HG03095 (cell line): ENCODE measurements around the gene CCDC190.
"Not testable (repeated sequence)": the region's sequence is repeated elsewhere in the genome, so short reads cannot be mapped to it uniquely, and the experiment has no call there.

Experiments used
- ATAC-seq: cut with Tn5 transposase; IDR thresholded peaks from one replicate; pipeline ENCODE4 v1.9.1; 2021; ENCODE audit warnings: moderate library complexity; ENCODE audit not compliant: unreplicated experiment

Gene CCDC190

DNA sequence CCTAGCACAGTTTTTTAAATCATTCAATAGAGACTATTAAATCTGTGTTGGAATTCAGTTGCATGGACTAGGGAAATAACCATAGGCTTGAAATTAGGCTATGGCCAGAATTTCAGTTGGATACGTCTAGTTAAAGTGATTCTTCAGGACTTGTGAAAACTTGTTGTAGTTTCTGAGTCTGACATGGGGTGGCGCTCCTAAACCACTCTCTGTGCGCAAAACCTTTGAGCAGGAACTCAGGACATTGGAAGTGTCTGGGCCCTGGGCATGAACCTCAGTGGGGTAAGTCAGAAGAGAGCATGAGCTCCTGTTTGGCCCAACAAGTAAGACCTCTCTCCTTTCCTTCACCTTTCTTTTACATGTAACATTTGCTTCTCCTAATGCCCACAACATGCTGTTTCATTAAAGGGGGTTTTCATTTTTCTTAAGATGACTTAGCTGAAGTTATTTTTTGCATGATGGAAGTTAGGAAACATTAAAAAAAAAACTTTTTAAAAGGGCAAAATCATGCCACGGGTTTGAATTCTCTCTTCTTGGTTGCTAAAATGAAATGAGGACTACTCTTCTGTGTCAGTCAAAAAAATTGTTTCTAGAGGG is 17.1 kb upstream of the CCDC190 start:
- ATAC-seq: no peak

DNA sequence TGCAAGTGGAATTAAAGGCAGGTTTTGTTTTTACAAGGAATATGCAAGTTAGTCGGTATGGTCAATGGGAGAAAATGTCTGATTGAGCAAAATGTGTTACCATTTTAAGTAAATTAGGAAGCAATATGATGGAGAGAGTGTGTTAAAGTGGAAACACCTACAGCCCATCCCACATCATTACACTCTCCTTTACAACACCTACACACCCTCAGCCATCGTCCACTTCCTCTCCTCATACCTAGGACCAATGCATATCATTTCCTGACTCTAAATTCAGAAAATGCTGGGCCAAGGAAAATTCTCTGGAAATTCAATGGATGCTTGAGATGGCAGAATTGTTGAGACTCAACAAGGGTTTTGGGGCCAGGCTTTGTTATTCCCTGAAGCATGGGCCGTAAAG is 16.4 kb upstream of the CCDC190 start:
- no peak for ATAC-seq

- ATAC-seq: no peak
These were observed 15.8 kb upstream of the CCDC190 start for GRCh38 chr1:162876751-162877150.

- ATAC-seq: no peak
These were observed 13.0 kb upstream of the CCDC190 start for GRCh38 chr1:162873671-162874666.

DNA sequence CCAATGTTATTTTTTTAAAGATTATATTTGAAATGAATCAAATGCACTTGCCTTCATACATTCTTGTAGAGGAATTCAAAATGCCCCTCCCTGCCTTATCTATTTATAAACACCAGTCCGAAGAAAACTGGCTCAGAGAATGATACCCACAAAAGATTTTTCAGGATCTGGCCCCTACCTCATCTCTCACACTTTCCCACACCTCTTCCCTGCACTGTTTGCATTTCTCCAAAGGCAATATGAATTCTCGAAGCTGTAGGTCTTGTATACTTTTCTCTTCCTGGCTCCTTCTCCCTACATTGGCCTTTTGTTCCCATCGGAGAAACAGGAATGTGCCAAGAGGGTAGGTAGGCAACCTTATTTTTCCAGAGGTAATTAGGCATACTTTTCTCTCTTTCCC is 12.0 kb upstream of the CCDC190 start:
- no peak for ATAC-seq

DNA sequence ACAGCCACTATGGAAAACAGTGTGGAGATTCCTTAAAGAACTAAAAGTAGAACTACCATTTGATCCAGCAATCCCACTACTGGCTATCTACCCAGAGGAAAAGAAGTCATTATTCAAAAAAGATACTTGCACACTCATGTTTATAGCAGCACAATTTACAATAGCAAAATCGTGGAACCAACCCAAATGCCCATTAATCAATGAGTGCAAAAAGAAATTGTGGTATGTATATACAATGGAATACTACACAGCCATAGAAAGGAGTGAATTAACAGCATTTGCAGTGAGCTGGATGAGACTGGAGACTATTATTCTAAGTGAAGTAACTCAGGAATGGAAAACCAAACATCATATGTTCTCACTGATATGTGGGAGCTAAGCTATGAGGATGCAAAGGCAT is 10.4 kb upstream of the CCDC190 start:
- not testable (repeated sequence) for ATAC-seq

DNA sequence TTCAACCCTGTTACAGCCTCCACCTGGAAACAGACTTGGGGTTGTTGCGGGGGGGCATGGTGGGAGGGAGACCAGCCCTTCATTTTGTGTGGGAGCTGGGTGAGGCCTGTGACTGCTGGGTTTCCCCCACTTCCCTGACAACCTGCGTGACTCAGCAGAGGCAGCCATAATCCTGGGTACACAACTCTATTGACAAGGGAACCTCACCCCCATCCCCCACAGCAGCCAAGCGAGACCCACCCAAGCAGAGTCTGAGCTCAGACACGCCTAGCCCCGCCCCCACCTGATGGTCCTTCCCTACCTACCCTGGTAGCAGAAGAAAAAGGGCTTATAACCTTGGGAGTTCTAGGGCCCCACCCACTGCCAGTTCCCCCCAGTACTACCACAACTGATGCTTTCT is 8.0 kb upstream of the CCDC190 start:
- no peak for ATAC-seq

- no peak for ATAC-seq
These were observed 650 bp upstream of the CCDC190 start for GRCh38 chr1:162861625-162862024.

GRCh38 chr1:162859191-162859590 is 1.8 kb downstream of the CCDC190 start:
- ATAC-seq: no peak

GRCh38 chr1:162857850-162858249 is 3.1 kb downstream of the CCDC190 start:
- no peak for ATAC-seq

DNA sequence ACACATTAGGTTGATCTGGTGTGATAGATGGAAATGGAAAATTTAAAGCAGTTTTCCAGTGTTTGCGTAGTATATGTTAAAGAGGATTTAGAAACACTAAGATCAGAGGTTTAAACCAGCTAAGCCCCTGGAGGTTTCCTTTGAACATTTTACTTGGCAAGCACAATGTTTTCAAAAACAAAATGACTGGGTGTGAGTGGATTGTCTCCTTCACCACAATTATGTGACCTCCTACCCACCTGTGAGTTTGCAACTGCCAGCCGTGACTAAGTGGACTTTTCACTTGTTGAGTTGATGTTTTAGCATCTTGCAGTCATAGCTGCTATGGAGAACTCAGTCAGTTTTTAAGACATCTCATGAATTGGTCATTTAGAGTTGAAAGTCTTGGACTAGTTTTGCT is 4.7 kb downstream of the CCDC190 start:
- no peak for ATAC-seq

- ATAC-seq: no peak
These were observed 5.4 kb downstream of the CCDC190 start for GRCh38 chr1:162855461-162856150.

DNA sequence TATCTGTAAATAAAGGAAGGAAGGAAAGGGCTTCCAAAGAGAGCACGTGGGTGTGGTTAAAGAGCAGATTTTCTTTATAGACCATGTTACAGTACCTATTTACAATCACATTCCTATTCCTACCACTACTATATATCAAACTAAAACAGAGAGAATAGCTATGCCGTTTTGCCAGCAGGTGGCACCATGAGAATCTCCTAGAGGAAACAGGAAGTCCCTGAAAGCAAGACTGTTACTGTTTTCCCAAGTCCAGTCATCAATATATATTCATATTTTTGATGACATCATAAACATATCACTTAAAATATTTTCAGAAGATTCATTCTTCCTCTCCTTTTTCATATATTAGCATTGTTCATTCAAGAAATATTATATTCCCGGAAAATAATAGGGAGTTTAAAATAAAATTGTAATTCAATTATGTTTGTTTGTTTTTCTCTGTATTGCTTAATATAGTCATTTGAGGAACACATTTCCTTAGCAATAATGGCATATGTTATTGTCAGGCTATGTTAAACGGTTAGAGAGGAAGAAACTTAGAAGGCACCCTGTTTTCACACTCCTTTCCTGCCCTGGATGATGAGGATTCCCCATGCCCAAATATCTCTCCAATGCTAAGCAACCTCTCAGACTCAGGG is 6.6 kb downstream of the CCDC190 start:
- ATAC-seq: peak; percentile 88

DNA sequence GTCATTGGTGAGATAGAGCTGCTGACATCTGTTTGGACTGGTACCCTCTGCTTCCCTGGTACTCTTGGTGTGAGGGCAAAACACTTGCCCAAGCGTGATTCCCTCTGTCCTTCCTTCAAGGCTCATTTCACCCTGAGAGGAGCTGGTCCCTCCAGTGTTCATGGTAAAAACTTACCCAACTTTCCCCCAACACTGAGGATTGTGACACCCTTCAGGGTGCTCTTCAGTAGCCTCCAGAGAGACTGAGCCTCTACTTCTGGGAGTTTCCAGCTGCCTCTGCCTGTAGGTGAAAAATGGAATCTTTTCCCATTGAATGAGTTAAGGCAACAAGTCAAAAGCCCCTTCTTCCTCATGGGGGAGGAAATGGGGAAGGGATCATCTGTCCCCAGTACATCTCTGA is 9.6 kb downstream of the CCDC190 start:
- no peak for ATAC-seq

DNA sequence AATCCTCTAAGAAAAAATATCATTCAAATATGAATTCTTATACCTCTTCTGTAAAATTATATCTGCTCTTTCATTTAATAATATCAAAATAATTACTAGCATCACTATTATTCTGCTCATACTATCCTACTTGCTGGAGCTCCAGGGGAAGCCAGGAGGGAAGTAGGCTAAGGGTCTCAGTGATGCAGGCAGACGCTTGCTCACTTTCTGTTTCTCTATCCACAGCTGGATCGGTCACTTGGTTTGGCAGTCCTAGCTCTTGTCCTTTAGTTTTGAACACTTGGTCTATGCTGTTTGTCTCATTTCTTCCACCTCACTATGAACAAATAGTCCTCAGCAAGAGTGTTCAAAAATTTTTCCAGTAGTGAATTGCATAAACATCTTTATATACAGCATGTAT is 11.3 kb downstream of the CCDC190 start:
- ATAC-seq: no peak

GRCh38 chr1:162847839-162848453 is 13.0 kb downstream of the CCDC190 start:
- ATAC-seq: peak; percentile 54

DNA sequence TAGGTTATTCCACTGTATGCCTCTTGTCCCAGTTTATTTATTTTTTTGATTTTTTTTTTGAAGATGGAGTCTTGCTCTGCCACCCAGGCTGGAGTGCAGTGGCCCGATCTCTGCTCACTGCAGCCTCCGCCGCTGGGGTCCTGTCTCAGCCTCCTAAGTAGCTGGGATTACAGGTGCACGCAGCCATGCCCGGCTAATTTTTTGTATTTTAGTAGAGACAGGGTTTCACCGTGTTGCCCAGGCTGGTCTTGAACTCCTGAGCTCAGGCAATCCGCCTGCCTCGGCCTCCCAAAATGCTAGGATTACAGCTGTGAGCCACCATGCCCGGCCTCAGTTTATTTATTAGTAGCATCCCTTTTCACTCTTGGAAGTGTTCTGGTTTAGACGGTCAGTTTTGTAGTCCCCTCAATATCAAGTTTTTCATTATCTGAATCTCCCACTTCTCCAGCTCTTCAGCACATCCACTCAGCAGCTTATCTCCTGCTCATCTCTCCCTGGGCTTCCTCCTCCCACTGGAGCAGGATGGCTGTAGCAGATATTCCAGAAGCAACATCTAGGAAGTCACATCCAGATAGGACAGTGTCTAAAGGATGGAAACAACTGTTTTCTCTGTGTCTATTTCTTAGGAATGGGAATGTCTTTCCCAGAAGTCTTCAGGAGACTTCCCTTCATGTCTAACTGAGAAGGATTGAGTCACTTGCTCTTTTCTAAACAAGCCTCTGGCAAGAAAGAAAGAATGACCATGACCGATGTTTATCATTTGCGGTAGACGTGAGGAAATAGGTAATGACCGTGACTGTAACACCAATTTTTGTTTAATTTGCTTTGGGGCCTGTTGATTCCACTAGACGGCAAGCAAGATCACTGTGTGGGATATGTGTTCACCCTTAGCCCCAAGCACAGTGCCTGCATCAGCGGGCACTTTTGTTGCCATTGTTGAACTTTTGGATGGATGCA is 14.4 kb downstream of the CCDC190 start:
- no peak for ATAC-seq

DNA sequence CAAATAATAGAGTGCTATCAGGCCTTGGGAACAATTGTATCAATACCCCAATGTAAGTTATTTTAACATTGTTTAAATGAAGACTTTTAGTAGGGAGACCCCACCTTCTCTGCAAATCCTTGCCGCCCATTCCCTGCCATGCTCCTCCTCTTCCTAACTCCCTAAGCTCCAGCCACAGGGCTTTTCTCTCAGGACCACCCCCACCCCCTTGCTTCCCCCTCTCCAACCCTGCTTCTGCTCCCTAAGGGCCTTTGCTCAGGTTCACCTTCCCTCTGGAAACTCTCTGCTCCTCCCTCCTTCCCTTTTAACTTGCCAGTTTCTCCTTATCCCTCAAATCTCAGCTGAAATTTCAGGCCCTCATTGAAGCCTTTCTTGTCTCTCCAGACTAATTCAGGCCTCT is 16.8 kb downstream of the CCDC190 start:
- no peak for ATAC-seq

DNA sequence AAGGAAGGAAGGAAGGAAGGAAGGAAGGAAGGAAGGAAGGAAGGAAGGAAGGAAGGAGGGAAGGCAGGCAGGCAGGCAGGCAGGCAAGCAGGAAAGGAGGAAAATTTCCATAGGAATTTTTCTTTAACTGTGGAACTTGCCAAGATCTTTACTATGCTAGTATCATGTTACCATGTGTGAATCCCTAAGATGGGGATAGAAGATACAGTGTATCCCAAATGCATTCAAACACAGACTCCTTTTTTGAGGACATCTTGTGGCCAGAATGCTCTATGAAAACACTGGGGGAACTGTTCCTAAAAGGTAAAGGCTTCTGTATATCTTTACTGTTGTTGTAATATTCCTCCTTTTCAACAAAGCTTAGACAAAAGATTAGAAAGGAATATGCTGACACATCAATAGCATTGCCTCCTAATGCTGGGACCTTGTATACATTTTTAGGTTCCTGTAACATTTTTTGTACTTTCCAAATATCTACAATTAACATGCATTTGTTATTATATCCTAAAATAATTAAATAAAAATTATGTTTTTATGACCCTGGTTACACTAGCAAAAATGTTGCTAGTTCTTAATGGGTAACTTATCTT is 20.6 kb downstream of the CCDC190 start:
- ATAC-seq: no peak
